AG09319 (cell line): Measurements from ENCODE around the gene CR2.

Experiments used
- DNase-seq: peaks from one replicate; pipeline ENCODE4 v3.0.0-alpha.2; 2010; ENCODE audit warnings: low read depth; ENCODE audit errors: extremely low read depth
- TF ChIP-seq, protein P1 (sequence below): IDR thresholded peaks from 2 replicates; pipeline ENCODE4 v1.5.1; 2011; ENCODE audit warnings: low read depth, mild to moderate bottlenecking, inconsistent platforms, low read length, moderate library complexity

Gene CR2

DNA sequence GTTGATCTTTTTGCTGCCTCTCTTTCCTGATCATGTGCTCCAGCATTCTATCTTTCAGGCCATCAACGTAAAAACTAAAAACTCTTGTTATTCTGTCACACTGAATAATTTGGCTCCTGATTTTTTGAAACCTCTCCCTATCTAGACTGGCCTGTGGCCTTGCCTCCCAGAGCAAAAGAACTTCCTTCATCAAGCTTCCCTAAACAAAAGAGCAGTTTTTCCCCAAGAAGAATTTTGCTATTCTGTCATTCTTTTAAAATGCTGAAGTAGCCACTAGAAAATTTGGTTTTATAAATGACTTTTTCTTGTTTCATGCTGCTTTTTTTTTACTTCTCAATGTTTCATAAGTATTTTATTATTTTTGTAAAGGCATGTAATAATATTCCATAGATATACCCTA lies 37.1 kb upstream of the CR2 start:
- TF ChIP-seq, protein P1, sequence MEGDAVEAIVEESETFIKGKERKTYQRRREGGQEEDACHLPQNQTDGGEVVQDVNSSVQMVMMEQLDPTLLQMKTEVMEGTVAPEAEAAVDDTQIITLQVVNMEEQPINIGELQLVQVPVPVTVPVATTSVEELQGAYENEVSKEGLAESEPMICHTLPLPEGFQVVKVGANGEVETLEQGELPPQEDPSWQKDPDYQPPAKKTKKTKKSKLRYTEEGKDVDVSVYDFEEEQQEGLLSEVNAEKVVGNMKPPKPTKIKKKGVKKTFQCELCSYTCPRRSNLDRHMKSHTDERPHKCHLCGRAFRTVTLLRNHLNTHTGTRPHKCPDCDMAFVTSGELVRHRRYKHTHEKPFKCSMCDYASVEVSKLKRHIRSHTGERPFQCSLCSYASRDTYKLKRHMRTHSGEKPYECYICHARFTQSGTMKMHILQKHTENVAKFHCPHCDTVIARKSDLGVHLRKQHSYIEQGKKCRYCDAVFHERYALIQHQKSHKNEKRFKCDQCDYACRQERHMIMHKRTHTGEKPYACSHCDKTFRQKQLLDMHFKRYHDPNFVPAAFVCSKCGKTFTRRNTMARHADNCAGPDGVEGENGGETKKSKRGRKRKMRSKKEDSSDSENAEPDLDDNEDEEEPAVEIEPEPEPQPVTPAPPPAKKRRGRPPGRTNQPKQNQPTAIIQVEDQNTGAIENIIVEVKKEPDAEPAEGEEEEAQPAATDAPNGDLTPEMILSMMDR, result no peak
- DNase-seq, result no peak

GRCh38 chr1:207418351-207418750 lies 35.8 kb upstream of the CR2 start:
- TF ChIP-seq, protein P1, result no peak
- DNase-seq, result no peak

GRCh38 chr1:207420109-207420508 lies 34.0 kb upstream of the CR2 start:
- DNase-seq, result no peak
- TF ChIP-seq, protein P1, result no peak

- TF ChIP-seq, protein P1, result no peak
- no peak for DNase-seq
These were observed 33.0 kb upstream of the CR2 start for GRCh38 chr1:207421078-207421477.

DNA sequence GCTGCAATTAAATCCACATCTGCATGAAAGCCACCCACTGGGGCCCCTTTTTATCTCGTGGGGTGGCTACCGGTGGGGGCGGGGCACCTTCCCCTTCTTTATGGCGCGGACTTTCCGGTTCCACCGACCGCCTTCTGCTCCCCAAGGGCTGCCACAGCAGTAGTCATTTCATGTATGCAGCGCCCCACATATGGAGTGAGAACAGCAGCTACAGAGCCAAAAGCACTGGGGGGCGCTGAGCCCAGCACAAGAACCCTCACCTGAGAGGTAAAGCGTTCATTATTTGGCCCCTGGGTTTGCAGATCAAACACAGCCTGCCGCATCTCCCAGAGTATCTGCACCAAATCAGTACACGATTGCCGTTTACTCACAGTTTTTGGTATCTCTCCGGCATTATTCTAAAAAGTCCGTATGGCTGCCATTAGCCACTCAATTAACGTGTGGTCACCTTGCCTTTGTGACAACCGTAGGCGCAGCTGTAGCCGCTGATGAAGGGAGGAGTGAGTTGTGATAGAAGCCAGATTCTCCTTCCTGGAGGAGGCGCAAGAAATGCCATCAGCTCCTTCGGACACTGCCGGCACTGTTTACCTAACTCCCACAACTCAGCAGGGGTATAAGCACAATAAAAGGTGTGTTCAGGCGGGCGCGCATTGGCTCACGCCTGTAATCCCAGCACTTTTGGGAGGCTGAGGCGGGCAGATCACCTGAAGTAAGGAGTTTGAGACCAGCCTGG lies 30.4 kb upstream of the CR2 start:
- TF ChIP-seq, protein P1, result no peak
- DNase-seq, result no peak

GRCh38 chr1:207424570-207425131 lies 29.5 kb upstream of the CR2 start:
- DNase-seq, result no peak

More at GRCh38 chr1:207424570-207425131, 29.5 kb upstream of the CR2 start:
- TF ChIP-seq, protein P1, result no peak
